OCI-LY7 (cell line): ENCODE data around the gene LEFTY2.

Experiments
- CTCF ChIP-seq: fragments of 200-600 bp; sonication (generic); conservative IDR thresholded peaks from 2 replicates; pipeline ENCODE4 v1.5.1; 2014; ENCODE audit warnings: mild to moderate bottlenecking, antibody characterized with exemption, low read length, moderate library complexity, mixed read lengths
- EZH2phosphoT487 ChIP-seq: fragments of 200-600 bp; sonication (generic); IDR thresholded peaks from 2 replicates; pipeline ENCODE4 v1.6.1; 2018; ENCODE audit warnings: low read depth, borderline replicate concordance, mild to moderate bottlenecking, mixed run types, antibody characterized with exemption, low read length, moderate library complexity, mixed read lengths

DNA sequence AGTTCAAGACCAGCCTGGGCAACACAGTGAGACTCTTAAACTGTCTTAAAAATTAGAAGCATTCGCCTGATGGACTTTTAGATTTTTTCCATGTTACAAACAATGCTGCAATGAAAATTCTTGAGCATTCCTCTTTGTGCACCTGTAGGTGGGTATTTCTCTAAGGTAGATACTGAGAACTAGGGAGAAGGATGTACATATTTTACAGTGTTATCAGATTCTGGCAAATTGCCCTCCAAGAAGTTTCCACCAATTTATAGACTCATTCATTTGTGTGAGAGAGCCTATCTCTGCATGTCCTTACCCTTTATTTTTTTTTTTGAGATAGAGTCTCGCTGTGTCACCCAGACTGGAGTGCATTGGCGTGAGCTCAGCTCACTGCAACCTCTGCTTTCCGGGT, 12.3 kb upstream of the LEFTY2 start:
- no peak for TF ChIP-seq CTCF
- TF ChIP-seq EZH2phosphoT487, result no peak
